Frontal cortex (tissue), 4 donors: ENCODE results near the gene TOM1. TPM values are rescaled to one million over a fixed set of nuclear protein-coding genes. Genes with fewer than 3 reads are reported as not detected.

Source experiments
- DNase-seq, 2 donors: peaks; one replicate each; pipeline ENCODE4 v3.0.0; 2012; ENCODE audit warnings: low spot score in 2 of 2
- FAIRE-seq: peaks from 2 replicates; lab custom pipeline; 2012; peaks lifted over from hg19 to GRCh38; lab: Jason Lieb, UNC
- total RNA-seq: library from RNA; depleted of rRNA; stranded (reverse); fragments of >200 nt; gene quantifications from one replicate; pipeline ENCODE4 v1.2.3, GENCODE V29; 2014
- donor health status: control.
- donor health status: control.
- donor health status: control.

Gene TOM1
- total RNA-seq, 1 donor from 2014 or later: 6.9 TPM

DNA sequence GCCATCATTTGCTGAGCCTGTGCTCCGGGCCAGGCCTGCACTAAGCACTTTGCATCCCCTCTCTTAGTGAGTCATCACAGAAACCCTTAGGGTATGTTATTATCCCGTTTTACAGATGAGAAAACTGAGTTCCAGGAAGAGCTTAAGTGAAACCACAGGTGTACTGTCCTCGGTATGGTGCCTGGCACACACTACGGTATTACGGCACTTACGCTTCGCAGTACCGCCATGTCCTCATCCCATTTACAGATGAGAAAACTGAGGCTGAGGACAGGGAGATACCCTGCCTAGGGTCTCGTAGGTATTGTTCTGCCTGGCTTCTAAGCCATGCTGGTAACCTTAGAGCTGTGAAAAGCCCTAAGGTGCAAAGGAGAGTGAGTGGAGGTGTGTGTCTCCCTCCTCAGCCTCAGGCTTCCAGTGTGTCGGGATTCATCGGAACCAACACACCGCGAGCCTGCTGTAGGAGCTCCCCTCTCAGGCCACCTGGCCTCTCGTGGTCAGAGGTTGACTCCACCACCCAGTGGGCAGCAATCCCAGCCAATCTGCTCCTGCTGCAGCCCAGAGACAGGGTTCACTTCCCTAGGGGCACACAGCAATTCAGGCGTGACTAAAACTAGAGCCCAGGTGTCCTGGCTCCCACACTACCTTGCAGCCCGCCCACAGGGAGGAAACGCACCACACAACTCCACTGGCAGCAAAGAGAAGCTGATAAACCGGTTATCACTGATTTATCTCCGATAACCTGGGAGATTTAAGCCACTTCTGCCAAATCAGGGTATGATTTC, 41.6 kb downstream of the TOM1 start:
- FAIRE-seq: no peak

DNA sequence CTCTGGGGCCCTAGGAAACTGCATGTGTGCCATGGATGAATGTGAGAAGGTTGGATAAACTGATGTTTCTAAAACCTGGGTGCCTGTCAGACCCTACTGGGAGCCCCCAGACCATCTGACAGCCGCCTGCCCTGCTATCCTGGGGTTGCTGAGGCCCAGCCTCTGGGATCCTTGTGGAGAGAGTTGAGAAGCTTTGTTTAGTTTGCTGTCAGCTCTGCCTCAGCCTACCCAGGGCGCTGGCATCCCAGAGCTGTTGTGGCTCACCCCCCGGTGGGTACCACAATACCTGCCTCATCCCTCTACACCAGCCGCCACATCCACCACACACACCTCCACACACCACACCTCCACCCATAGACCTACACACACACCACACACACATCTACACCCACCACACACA, 42.7 kb downstream of the TOM1 start:
- DNase-seq (no peak), FAIRE-seq (no peak)

More for the DNA sequence above, 41.6 kb downstream of the TOM1 start:
- DNase-seq: no peak

DNA sequence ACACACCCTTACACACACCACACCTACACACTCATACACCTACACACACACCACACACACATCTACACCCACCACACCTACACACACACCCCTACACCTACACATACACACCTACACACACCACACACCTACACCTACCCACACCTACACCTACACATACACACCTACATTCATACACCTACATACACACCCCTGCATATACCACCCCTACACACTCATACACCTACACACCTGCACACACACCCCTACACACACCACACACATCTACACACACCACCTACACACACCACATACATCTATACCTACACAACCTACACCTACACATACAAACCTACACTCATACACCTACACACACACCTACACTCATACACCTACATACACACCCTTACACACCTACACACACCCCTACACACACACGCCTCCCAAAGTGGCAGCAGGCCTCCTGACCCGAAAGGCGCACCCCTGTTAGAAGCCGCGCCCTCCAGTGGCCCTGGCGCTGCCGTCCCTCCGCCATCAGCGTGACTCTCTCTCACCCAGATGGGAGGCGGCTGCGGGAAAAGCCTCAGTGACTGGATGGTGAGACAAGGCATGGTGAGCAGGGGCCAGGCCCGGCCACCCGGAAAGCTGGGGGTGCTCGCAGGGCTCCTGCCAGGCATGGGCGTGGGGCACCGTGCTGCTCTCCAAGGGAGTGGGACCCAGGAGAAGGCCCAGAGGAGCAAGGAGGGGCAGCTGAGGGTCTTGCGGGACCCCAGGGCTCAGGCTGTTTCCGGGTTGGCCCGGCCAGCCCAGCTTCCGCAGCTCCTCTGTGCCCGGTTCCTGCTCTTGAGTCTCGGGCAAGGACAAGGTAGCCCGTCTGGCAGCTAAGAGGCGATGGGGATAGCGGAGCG, 44.2 kb downstream of the TOM1 start:
- DNase-seq: no peak
- no peak for FAIRE-seq

DNA sequence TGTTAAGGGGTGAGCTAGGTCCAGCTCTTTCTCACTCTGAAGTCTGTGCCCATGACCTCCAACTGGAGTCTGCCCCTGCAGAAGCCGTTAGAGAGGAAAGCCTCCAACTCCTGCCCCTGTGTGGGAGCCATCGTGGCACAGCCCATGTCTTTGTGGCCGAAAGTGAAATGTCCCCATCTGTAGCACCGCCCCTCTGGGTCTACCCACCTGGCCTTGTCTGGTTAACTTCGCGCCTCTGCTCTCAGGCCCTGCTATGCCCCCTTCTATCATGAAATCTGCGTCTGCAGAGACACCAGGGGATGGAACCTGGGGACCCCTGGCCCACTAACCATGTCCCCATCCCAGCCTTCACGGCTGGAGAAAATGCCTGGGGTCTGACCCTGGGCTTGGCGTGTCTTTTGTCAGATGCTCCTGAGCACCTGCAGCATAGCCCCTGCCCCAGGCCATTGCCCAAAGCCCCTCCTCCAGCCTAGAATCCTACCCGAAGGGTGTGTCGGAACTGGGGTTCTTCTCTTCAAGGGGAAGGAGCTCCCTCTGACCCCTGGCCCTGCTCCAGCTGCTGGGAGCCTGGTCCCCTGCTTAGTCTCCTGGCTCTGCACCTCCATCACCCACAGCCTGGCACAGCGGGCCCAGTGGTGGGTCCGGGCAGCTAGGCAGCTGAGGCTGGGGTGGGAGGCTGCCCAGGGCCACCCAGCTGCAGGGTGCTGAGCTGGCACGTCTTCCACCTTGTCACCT, 45.4 kb downstream of the TOM1 start:
- FAIRE-seq (no peak), DNase-seq (no peak)

DNA sequence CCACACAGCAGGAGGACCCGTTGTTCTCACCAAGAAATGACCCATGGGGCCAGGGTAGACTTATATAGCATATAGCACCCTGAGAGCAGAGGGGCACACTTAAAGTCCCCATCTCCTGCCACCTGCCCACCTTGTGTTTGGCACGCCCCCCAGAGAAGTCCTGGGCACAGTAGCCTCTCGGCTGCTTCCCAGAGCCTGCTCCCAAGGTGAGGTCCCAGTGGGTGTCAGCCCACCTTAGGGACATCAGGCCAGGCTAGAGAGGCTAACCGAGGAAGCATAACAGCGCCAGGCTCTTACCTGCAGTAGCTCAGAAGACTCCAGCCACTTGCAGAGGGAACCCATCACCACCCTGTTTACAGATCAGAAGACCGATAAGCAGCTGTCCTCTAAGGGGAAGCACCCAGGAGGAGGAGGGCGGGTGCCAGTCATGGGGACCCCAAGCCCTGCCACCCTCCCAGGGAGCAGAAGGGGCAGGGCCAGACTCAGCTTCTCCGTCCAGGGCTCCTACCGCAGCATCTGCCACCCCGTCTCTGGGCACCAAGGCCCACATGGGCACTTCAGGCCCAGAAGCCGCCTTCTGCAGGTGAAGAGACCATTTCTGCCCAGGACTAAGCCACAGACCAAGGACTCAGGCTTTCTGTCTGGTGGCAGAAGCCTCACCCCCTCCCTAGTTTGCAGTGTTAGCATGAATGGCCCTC, 46.3 kb downstream of the TOM1 start:
- FAIRE-seq (no peak), DNase-seq (no peak)

DNA sequence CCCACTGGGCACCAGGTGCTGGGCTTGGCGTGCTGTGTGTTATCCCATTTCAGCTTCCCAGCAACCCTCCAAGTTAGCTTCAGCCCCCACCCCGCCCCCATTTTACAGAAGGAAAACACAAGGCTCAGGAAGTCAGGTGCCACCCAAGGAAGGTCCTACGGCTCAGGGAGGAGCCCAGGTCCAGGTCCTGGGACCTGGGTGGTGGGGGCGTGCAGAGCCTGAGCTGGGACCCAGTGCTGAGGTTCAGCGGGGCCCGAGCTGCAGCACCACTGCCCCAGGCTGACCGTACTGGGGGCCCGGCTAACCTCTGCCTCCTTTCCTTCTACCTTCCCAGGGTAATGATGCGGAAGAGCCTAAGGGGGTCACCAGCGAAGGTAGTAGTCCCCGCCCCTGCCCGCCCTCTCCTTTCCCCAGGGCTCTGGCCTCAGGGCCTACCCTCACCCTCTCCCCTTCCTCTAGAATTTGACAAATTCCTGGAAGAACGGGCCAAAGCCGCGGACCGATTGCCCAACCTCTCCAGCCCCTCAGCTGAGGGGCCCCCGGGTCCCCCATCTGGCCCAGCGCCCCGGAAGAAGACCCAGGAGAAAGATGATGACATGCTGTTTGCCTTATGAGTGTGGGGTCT, 47.0 kb downstream of the TOM1 start:
- DNase-seq: no peak
- no peak for FAIRE-seq

DNA sequence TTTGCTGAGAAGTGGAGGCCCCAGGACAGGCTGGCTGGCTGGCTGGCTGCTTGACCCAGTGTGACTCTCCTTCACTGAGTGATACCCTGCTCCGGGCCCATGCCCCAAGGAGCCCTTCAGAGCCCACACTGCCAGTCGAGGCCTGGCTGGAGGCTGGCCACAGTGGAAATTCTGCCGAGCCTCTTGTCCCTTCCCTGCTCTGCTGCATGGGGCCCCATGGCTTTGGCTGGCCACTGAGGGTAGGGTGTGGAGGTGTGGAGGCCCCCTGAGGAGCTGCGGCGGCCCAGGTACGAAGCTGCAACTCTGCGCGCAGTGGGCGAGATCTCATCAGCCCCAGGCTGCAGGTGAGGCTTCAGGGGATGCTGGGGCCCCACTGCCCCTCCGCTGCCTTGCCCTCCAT, 47.8 kb downstream of the TOM1 start:
- no peak for DNase-seq
- FAIRE-seq: no peak

DNA sequence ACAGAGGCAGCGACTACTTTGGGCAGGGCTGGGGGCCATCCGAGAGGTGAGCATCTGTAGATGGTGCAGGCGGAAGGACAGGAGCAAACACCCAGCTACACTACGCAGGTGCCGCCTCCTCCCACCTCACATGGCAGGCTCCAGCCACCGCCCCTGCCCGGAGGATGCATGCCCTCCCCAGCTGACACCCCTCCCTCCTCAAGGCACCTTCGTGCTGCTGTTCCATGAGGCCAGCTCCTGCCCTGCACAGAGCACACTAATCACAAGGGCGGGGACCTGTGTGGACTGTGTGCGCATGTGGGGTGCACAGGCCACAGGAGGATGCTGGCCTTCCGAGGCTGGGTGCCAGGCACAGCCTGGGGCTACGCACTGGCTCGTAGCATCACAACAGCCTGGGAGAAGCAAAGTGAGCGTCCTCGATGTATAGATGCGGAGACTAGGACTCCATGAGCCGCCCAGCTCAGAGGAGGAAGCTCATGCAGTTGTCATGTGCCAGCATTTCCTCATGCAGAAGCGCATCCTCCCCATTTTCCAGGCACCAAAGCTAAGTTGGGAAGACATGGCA, 48.4 kb downstream of the TOM1 start:
- no peak for FAIRE-seq

DNA sequence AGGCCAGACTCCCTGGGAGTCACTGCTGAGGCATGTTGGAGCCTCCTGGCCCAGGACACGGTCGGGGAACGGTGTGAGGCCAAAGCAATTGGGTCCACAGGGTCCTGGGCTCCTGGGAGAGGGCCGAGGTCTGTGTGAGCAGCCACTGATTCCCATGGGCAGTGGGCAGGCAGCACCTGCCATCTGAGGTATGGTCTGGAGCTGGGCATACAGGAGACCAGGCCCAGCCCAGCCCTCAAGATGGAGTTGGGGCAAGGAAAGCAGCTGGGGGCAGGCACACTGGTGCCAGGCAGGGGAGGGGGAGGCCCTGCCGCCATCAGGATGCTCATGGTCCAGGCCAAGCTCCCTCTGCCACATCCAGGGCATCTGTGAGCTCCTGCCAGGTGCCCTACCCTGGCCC, 49.0 kb downstream of the TOM1 start:
- DNase-seq (no peak), FAIRE-seq (no peak)

More for the DNA sequence above, 48.4 kb downstream of the TOM1 start:
- no peak for DNase-seq

DNA sequence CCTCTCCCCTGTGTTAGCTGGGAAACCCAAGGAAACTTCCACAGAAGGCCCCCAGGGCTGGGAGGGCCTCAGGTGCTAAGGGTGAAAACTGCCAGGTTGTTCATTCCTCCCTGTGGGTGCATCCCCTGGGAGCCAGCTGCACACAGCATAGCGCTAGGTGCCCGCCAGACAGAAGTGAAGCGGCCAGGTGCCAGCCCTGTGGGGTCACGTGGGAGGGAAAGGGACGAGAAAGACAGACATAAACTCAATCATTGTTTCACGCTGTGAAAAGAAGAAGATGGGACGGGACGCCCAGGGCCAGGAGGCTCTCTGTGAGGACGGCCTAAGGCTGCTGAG, 49.6 kb downstream of the TOM1 start:
- FAIRE-seq (no peak), DNase-seq (no peak)

DNA sequence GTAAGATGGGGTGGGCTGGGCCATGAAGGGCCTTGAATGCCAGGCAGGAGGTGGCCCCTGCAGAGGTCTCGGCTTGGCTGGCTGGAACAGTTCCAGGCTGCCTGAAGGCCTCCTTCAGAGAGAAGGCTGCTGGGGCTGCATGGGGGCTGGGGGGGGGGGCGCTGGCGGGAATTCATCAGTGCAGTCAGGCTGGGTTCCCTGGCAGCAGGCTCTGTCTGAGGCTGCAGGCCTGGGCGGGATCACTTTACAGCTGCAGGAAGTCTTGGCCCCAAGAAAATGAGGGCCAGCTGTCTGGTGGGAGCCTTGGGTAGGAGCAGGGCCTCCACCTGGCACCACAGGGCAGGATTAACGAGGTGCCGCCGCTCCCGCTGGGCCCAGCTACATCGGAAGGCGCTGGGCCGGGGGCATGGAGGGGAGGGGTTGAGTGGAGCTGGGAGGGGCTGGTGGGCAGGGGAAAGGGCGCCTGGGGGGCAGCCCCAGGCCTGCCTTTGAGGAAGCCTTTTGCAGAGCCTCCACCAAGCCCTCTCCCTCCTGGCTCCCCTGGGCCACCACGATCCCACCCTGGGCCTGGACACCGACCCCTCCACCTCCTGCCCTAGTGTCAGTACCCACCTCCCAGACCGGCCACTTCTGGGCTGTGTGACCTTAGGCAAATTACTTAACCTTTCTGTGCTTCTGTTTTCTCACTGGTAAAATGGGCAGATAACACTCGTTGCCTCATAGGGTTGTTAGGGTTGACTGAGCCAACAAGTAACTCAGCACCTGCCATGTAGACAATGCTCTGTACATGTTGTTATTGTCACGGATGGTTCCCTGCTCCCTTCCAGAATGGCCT, 50.2 kb downstream of the TOM1 start:
- DNase-seq (peak in 1 of 2 donors; percentile 44), FAIRE-seq (no peak)

DNA sequence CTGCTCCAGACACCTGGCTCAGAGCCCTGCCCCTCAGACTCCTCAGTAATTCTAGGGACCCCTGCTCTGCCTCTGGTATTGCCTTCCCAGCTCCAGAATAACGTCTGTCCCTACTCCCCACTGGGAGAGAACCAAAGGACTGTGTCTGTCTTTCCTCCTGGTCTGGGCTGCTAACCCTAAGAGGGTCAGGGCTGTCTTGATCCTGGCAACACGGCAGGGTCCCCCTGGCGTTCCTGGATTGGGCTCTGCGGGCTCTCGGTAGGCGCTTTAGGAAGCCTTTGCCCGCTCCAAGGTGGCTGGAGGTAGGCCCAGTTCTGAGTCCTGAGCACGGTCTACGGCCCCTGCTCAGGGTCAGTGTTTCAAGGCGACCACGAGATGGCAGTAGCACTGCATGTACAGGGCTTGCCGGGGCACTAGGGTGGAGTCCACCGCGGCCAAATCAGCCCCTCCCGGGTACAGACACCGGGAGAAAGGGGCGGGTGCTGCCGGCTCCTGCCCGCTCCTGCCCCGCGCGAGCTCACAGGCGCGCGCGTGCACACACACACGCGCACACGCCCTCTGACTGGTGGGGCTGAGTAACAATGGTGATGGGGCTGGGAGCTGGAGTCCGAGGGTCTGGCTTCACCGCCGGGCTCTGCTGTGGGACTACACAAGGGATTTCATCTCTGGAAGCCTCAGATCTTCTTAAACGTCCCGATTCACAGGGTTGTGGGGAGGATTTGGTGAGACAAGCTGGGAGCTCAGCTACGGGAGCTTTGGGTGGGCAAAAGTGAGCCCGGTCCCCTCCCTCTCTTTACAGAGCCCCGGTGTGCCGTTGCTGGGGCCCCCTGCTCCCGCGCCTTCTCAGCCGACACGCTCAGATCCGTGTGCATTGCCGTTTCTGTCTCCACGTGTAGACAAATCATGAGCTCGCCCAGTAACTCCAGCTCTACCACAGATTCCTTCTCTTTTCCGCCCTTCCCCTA, 51.1 kb downstream of the TOM1 start:
- FAIRE-seq: no peak
- DNase-seq: peak; percentile 86 to 96

DNA sequence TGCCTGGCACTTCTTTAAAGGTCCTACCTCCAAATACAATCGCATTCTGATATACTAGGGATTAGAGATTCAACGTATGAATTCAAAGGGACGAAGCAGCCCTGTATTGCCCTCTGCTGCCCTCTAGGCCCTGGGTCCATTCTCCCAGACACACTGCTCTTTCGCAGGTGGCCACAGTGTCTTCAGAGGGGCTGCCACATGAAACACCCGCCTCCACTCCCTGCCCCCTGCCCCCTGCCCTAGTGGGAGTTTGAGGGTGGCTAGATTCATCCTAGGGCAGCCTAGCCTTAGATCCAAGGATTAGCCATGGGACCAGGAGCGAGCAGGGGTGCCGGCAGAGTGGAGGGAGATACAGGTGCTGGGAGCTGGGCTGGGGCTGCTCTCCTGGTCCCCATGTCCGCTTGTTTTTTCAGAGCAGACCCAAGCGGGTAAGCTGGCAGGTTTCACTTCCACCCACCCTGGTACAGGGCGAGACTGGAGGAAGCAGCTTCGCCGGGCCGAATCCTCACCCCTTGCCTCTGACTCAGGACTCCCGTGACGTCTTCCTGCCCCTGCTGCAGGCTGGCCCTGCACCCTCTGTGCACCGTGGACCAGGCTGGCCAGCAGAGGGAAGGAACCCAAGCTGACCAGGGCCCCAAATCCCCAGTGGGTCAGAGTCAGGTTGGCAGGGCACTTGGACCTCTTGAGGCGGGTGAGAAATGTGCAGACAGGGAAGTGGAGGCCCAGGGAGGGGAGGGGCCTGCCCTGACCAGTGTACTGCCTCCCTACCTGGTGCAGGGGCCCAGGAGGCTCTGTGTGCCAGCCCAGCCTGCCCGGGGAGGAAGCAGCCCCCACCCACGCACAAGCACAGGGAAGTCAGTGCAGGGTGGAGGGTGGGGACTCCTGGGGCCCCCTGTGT, 52.8 kb downstream of the TOM1 start:
- FAIRE-seq: no peak

DNA sequence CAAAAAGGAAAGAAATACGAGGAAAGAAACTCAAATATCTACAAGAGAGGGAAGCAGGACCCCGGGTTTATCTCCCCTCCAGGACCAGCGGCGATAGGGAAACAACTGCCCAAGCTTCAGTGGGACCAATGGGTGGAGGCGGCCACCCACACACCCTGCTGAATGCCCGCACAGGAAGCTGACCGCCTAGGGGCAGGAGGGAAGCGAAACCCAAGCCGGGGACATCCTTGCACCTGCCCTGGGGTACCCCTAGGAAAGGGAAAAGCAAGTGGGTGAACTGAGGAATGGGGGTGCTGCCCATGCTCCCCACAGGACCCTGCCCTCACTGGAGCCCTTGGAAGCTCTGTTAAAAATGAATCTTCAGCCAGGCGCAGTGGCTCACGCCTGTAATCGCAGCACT, 53.6 kb downstream of the TOM1 start:
- no peak for FAIRE-seq
- no peak for DNase-seq

More for the DNA sequence above, 52.8 kb downstream of the TOM1 start:
- DNase-seq: no peak

DNA sequence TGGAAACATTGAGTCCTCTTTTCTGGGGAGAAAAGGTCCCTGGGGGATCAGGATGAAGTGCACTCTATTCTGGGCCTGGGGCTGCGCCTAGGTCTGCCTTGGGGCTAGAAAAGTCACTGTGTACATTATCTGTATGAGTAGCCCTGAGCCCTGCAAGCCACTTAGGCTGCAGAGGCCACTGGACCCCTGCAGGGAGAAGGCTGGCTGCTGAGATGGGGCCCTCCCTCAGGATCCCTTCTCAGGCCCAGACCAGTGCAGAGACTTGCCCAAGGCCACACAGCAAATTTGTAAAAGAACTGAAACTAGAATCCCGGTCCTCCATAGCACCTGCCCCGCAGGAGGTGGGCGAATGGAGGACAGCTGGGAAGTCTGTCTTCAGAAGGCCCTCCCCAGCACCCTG, 54.4 kb downstream of the TOM1 start:
- FAIRE-seq (no peak), DNase-seq (no peak)
